ENCODE measurements around the gene VPS51. TPM values are rescaled to one million over a fixed set of nuclear protein-coding genes. Genes with fewer than 3 reads are reported as not detected.
A peak's percentile ranks its signal among the peaks of the same experiment; 100 is the strongest.
"Not testable (repeated sequence)": the region's sequence is repeated elsewhere in the genome, so short reads cannot be mapped to it uniquely, and the experiment has no call there.

The VPS51 gene
- total RNA-seq, 6 experiments from 2014 or later: 41.5 to 170 (median 50.2) TPM

DNA sequence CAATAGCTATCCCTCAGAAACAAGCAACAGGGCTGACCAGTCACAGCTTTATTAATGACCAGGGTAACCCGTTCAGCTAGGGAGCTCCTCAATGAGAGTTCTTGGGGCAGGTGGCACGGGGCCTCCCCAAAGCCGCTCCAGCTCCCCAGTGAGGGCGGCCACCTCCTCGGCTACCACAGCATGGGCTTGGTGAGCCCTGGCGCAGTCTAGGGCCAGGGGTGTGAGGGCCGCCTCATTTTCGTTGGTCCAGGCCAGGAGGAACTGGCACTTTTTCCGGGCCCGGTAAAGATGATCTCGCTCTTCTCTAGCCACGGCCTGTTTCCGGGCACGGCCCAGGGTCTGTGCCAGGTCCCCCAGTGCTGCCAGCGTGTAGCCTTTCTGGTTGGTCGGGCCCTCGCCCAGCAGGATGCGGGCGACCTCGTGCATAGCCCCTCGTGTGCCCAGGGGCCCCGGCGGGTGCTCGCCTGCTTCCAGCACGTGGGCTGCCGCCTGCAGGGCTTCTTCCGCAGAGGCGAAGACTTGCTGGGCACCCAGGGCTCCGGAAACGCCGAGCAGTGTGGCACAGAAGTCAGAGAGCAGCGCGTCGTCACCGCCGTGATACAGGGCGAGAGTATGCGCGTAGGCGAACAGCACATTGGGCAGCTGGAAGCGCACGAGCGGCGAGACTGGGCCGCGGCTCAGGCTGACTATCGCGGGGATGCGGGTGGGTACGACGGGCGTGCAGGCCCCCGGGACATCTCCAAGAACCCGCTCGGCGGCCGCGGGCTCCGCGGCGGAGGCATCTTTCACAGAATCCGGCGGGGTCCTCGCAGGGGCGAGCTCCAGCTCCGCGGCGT, 20.6 kb downstream of the VPS51 start:
- H3K27ac ChIP-seq: peak overlapping the region; percentile 27 to 92 (median 64)
- no peaks in the 10 kb centered on the region for H3K9me3 ChIP-seq
- intact Hi-C loops (cut with DNase I): no loop called here
- TF ChIP-seq POLR2A (IDR thresholded peaks at IDR 0.05): no peak
- TF ChIP-seq, protein P1, sequence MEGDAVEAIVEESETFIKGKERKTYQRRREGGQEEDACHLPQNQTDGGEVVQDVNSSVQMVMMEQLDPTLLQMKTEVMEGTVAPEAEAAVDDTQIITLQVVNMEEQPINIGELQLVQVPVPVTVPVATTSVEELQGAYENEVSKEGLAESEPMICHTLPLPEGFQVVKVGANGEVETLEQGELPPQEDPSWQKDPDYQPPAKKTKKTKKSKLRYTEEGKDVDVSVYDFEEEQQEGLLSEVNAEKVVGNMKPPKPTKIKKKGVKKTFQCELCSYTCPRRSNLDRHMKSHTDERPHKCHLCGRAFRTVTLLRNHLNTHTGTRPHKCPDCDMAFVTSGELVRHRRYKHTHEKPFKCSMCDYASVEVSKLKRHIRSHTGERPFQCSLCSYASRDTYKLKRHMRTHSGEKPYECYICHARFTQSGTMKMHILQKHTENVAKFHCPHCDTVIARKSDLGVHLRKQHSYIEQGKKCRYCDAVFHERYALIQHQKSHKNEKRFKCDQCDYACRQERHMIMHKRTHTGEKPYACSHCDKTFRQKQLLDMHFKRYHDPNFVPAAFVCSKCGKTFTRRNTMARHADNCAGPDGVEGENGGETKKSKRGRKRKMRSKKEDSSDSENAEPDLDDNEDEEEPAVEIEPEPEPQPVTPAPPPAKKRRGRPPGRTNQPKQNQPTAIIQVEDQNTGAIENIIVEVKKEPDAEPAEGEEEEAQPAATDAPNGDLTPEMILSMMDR (IDR thresholded peaks at IDR 0.05): no peak
- peak; percentile 62 to 69 (median 62) for DNase-seq
- peaks cover 5 to 26% (median 11%) of the 10 kb centered on the region in 4 donors for H3K36me3 ChIP-seq
- 0% methylated on average over 11 of the region's 68 CpGs for WGBS (ENCODE audit: insufficient coverage, low coverage, low lambda C conversion rate, missing lambda C conversion rate)
- ATAC-seq: peak; percentile 0 to 7 (median 3)
- peak overlapping the region; percentile 68 to 91 (median 89) for H3K4me3 ChIP-seq
- H3K27me3 ChIP-seq: no peaks in the 10 kb centered on the region
- peaks cover 0 to 39% (median 23%) of the 10 kb centered on the region in 4 donors for H3K4me1 ChIP-seq

DNA sequence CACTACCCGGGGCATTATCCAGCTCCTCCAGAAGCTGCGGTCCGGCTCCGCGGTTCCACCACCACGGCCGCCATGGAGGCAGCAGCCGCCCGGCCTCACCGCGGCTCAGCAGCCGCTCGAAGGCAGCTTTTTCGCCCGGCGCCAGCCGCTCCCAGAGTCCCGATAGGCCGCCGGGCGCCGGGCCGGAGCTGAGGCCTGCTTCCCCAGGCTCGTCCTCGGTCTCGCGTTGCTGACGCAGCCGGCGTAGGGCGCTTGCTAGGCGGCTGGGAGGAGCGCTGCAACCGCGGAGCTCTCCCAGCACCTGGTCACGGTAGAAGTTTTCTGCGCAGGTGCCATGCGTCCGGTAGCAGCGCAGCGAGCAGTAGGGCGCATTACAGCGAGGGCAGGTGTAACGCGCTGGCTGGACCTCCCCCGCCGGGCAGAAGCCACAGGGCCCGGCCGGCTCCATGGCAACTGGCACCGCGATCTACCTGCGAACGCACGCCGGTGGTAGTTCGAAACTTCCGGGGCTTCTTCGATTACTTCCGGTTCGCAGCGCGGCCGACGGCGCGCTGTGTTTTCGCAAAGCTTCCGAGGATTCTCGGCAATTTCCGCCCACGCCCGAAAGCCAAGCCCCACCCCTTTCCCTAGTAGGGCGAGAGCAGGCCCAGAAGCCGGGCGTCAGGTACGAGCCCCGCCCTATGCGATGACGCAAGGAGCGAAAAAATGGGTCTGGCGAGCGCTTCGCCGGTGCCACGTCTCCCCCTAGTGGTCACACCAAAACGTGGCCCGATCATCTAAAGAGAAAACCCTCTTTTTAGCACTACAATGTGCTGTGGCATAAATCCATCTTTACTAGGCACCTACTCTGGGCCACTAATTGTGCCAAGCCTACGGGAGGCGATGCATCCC, 21.4 kb downstream of the VPS51 start, which contains the start of gene ZNHIT2:
TSS of gene ZNHIT2 (minus strand) at position 496 of the 891 bp plus-strand sequence. CDS start at position 448, 48 bp downstream.
- Histone ChIP-seq H3K4me1 (peaks cover 0 to 39% (median 22%) of the 10 kb centered on the region in 4 donors), H3K27ac (peak within 1 kb of the TSS; percentile 27 to 92 (median 64)), H3K9me3 (no peaks in the 10 kb centered on the region), H3K27me3 (no peaks in the 10 kb centered on the region), H3K4me3 (peak within 1 kb of the TSS; percentile 68 to 91 (median 89)), H3K36me3 (peaks cover 5 to 26% (median 11%) of the 10 kb centered on the region in 4 donors)
- intact Hi-C loops (cut with DNase I): no loop called here
- DNase-seq: peak; percentile 99 to 100 (median 99)
- peak; percentile 75 for TF ChIP-seq POLR2A (IDR thresholded peaks at IDR 0.05)
- TF ChIP-seq, protein P1 (IDR thresholded peaks at IDR 0.05): peak; percentile 95 to 97 (median 96)
- 1% methylated on average over 29 of the region's 89 CpGs for WGBS (ENCODE audit: insufficient coverage, low coverage, low lambda C conversion rate, missing lambda C conversion rate)
- peak; percentile 75 to 85 (median 82) for ATAC-seq

DNA sequence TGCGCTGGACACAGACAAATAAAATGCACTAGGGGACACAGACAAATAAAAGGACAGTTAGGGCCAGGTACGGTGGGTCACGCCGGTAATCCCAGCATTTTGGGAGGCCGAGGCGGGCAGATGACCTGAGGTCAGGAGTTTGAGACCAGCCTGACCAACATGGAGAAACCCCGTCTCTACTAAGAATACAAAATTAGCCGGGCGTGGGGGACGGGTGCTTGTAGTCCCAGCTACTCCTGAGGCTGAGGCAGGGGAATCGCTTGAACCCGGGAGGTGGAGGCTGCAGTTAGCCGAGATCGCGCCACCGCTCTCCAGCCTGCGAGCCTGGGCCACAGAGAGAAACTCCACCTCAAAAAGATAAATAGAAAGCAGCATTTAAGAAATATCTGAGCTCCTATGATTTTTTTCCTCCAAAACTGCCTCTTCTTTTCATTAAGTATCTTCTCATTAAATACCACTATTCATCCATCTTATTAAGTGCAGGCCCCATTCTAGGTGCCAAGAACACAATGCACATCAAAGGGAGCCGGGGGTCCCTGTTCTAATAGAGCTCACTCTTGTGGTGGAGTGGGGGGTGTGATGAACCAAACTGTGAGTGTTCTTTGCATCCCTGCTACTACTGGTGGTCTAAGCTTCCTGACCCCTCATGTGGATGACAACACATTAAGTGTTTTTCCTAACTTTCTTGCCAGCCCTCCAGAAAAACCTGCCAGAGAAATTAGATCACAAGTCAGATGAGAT, 22.3 kb downstream of the VPS51 start:
- no peak for ATAC-seq
- H3K4me3 ChIP-seq: no peak overlapping the region
- peak in 1 of 3 donors; percentile 13 for DNase-seq
- peaks cover 5 to 26% (median 11%) of the 10 kb centered on the region in 4 donors for H3K36me3 ChIP-seq
- H3K9me3 ChIP-seq: no peaks in the 10 kb centered on the region
- H3K4me1 ChIP-seq: peaks cover 0 to 31% (median 18%) of the 10 kb centered on the region in 4 donors
- H3K27ac ChIP-seq: peak overlapping the region in 1 of 3 donors; percentile 21
- H3K27me3 ChIP-seq: no peaks in the 10 kb centered on the region
- WGBS (ENCODE audit: insufficient coverage, low coverage, low lambda C conversion rate, missing lambda C conversion rate): 72% methylated on average over 10 of the region's 18 CpGs
- intact Hi-C loops (cut with DNase I): no loop called here
- TF ChIP-seq POLR2A (IDR thresholded peaks at IDR 0.05): no peak
- TF ChIP-seq, protein P1 (IDR thresholded peaks at IDR 0.05): no peak

DNA sequence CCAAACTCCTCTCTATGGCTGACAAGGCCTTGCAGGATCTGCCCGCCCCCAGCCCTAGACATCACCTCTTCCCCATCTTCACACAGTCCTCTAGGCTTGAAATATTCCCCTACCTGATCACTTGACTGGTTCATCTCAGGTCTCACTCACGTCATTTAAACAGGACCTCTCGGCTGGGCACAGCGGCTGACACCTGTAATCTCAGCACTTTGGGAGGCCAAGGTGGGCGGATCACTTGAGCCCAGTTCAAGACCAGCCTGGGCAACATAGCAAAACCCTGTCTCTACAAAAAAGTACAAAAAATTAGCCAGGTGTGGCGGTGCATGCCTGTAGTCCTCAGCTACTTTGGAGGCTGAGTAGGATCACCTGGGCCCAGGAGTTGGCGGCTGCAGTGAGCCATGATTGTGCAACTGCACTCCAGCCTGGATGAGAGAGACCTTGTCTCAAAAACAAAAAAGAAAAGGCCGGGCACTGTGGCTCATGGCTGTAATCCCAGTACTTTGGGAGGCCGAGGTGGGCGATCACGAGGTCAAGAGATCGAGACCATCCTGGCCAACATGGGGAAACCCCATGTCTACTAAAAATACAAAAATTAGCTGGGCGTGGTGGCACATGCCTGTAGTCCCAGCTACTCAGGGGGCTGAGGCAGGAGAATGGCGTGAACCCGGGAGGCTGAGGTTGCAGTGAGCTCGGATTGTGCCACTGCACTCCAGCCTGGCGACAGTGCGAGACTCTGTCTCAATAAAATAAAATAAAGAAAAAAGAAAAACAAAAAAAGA, 23.1 kb downstream of the VPS51 start:
- H3K36me3 ChIP-seq: peaks cover 5 to 26% (median 11%) of the 10 kb centered on the region in 4 donors
- H3K27me3 ChIP-seq; H3K4me3 ChIP-seq; ATAC-seq; intact Hi-C loops (cut with DNase I); H3K9me3 ChIP-seq: not testable (repeated sequence)
- WGBS (ENCODE audit: insufficient coverage, low coverage, low lambda C conversion rate, missing lambda C conversion rate): 54% methylated on average over 10 of the region's 18 CpGs
- DNase-seq: peak in 1 of 3 donors; percentile 33
- H3K27ac ChIP-seq: peak overlapping the region in 1 of 3 donors; percentile 21
- H3K4me1 ChIP-seq: peaks cover 0 to 25% (median 13%) of the 10 kb centered on the region in 4 donors
